ENCODE data around the gene FGF10.

The FGF10 gene

DNA sequence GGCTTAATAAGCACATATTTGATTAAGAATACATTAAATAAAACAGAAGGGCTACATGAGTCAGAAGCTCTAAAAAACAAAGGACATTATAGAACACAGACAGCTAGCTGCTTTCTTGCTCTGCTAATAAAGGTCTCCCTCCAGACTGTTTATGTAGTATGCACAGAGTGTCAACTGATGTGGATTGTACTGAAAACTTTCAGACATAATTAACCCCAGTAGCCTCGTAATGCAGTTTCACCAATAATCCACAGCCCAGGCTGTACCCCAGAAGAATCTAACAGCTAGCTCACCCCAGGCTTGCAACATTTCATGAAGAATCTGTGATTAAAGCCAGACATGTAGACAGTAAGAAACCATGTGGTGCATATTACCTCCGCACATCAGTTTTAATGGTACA, 30.8 kb downstream of the FGF10 start:
- H3K36me3 ChIP-seq (ENCODE audit: control insufficient read depth, insufficient read depth, low read length), result no peaks in the 10 kb centered on the region
- H3K4me1 ChIP-seq (ENCODE audit: control insufficient read depth, insufficient read depth, low read length), result no peaks in the 10 kb centered on the region
- no peak overlapping the region for H3K4me3 ChIP-seq (ENCODE audit: low read depth, low read length)
- H3K27ac ChIP-seq (ENCODE audit: low read depth, low read length), result no peak overlapping the region
- no peaks in the 10 kb centered on the region for H3K27me3 ChIP-seq (ENCODE audit: control insufficient read depth, insufficient read depth, low read length)
- no peak overlapping the region for H3K9ac ChIP-seq (ENCODE audit: low read depth, low read length)
- no peaks in the 10 kb centered on the region for H3K9me3 ChIP-seq (ENCODE audit: control insufficient read depth, insufficient read depth, low read length)

GRCh38 chr5:44356231-44356630, 33.0 kb downstream of the FGF10 start:
- Histone ChIP-seq H3K4me3 (ENCODE audit: low read depth, low read length) (no peak overlapping the region), H3K9me3 (ENCODE audit: control insufficient read depth, insufficient read depth, low read length) (no peaks in the 10 kb centered on the region), H3K9ac (ENCODE audit: low read depth, low read length) (no peak overlapping the region), H3K4me1 (ENCODE audit: control insufficient read depth, insufficient read depth, low read length) (no peaks in the 10 kb centered on the region), H3K27ac (ENCODE audit: low read depth, low read length) (no peak overlapping the region), H3K27me3 (ENCODE audit: control insufficient read depth, insufficient read depth, low read length) (no peaks in the 10 kb centered on the region), H3K36me3 (ENCODE audit: control insufficient read depth, insufficient read depth, low read length) (no peaks in the 10 kb centered on the region)

DNA sequence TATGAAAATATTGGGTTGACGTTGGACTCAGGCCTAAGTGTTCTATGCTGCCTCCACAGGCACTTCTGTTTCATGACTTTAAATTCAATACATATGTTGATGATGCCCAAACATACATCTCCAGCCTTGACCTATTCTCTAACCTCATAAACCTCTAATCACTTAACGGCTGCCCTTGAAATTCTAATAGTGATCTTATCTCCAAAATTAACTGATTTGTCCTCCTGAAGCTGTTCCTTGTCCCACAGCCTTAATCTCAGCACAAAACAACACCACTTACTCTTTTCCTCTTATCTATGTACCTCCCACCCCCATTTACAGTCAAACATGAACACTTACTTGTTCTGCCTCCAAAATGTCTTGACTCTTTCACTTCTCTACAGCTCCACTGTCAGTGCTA, 43.3 kb downstream of the FGF10 start:
- no peaks in the 10 kb centered on the region for H3K36me3 ChIP-seq (ENCODE audit: control insufficient read depth, insufficient read depth, low read length)
- H3K9ac ChIP-seq (ENCODE audit: low read depth, low read length), result no peak overlapping the region
- no peak overlapping the region for H3K4me3 ChIP-seq (ENCODE audit: low read depth, low read length)
- no peaks in the 10 kb centered on the region for H3K9me3 ChIP-seq (ENCODE audit: control insufficient read depth, insufficient read depth, low read length)
- H3K4me1 ChIP-seq (ENCODE audit: control insufficient read depth, insufficient read depth, low read length), result no peaks in the 10 kb centered on the region; the same call in 1 of the 2 replicates
- no peak overlapping the region for H3K27ac ChIP-seq (ENCODE audit: low read depth, low read length)
- no peaks in the 10 kb centered on the region for H3K27me3 ChIP-seq (ENCODE audit: control insufficient read depth, insufficient read depth, low read length)

GRCh38 chr5:44336708-44337107, 52.5 kb downstream of the FGF10 start:
- Histone ChIP-seq H3K27me3 (ENCODE audit: control insufficient read depth, insufficient read depth, low read length) (no peaks in the 10 kb centered on the region), H3K27ac (ENCODE audit: low read depth, low read length) (no peak overlapping the region)

GRCh38 chr5:44334622-44335021, 54.6 kb downstream of the FGF10 start:
- Histone ChIP-seq H3K27me3 (ENCODE audit: control insufficient read depth, insufficient read depth, low read length) (no peaks in the 10 kb centered on the region), H3K4me1 (ENCODE audit: control insufficient read depth, insufficient read depth, low read length) (peaks cover 5% of the 10 kb centered on the region; the same call in 1 of the 2 replicates), H3K36me3 (ENCODE audit: control insufficient read depth, insufficient read depth, low read length) (no peaks in the 10 kb centered on the region), H3K9me3 (ENCODE audit: control insufficient read depth, insufficient read depth, low read length) (no peaks in the 10 kb centered on the region), H3K9ac (ENCODE audit: low read depth, low read length) (no peak overlapping the region), H3K27ac (ENCODE audit: low read depth, low read length) (no peak overlapping the region), H3K4me3 (ENCODE audit: low read depth, low read length) (no peak overlapping the region)

More at GRCh38 chr5:44336708-44337107, 52.5 kb downstream of the FGF10 start:
- Histone ChIP-seq H3K36me3 (ENCODE audit: control insufficient read depth, insufficient read depth, low read length) (no peaks in the 10 kb centered on the region), H3K4me3 (ENCODE audit: low read depth, low read length) (no peak overlapping the region), H3K4me1 (ENCODE audit: control insufficient read depth, insufficient read depth, low read length) (peaks cover 5% of the 10 kb centered on the region; the same call in 1 of the 2 replicates), H3K9ac (ENCODE audit: low read depth, low read length) (no peak overlapping the region), H3K9me3 (ENCODE audit: control insufficient read depth, insufficient read depth, low read length) (no peaks in the 10 kb centered on the region)

DNA sequence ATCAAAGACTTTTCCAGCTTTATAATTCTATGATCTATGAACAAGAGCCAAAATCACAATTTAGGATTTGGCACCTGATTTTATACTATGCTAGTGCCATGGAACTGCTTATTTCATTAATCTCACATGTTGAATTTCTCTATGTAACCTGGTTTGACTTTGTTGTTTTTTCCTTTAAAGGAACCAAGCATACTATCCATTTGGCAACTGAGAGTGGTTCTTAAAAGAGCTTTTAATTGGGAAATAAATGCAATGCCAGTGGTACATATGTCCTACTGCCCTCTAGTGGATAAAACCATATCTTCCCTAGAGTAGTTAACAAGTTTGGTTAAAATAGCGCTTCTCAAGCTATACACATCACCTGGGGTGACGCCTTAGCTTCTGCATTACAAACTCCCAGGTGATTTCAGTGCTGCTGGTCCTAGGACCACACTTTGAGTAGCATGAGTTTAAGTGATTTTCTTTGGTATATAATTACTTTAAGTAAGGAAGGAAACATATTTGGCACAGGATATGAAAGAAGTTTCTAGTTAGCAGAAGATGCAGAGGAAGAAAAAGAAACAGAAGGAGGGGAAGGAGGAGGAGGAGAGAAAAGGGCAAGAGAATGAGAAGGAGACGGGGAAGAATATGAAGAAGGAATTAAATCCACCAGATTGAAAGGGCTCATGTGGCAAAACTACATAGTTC, 56.8 kb downstream of the FGF10 start:
- Histone ChIP-seq H3K9me3 (ENCODE audit: control insufficient read depth, insufficient read depth, low read length) (no peaks in the 10 kb centered on the region), H3K9ac (ENCODE audit: low read depth, low read length) (no peak overlapping the region), H3K4me1 (ENCODE audit: control insufficient read depth, insufficient read depth, low read length) (peaks cover 5% of the 10 kb centered on the region; the same call in 1 of the 2 replicates)

GRCh38 chr5:44331471-44332050, 57.7 kb downstream of the FGF10 start:
- H3K27me3 ChIP-seq (ENCODE audit: control insufficient read depth, insufficient read depth, low read length), result no peaks in the 10 kb centered on the region
- peaks cover 5% of the 10 kb centered on the region; the same call in 1 of the 2 replicates for H3K4me1 ChIP-seq (ENCODE audit: control insufficient read depth, insufficient read depth, low read length)
- no peak overlapping the region for H3K9ac ChIP-seq (ENCODE audit: low read depth, low read length)
- H3K36me3 ChIP-seq (ENCODE audit: control insufficient read depth, insufficient read depth, low read length), result no peaks in the 10 kb centered on the region
- H3K4me3 ChIP-seq (ENCODE audit: low read depth, low read length), result no peak overlapping the region
- H3K9me3 ChIP-seq (ENCODE audit: control insufficient read depth, insufficient read depth, low read length), result no peaks in the 10 kb centered on the region
- H3K27ac ChIP-seq (ENCODE audit: low read depth, low read length), result no peak overlapping the region

More for the DNA sequence above, 56.8 kb downstream of the FGF10 start:
- no peak overlapping the region for H3K27ac ChIP-seq (ENCODE audit: low read depth, low read length)
- no peaks in the 10 kb centered on the region for H3K36me3 ChIP-seq (ENCODE audit: control insufficient read depth, insufficient read depth, low read length)
- no peaks in the 10 kb centered on the region for H3K27me3 ChIP-seq (ENCODE audit: control insufficient read depth, insufficient read depth, low read length)
- H3K4me3 ChIP-seq (ENCODE audit: low read depth, low read length), result no peak overlapping the region

- H3K4me3 ChIP-seq (ENCODE audit: low read depth, low read length), result no peak overlapping the region
- no peaks in the 10 kb centered on the region for H3K9me3 ChIP-seq (ENCODE audit: control insufficient read depth, insufficient read depth, low read length)
Measured at GRCh38 chr5:44329716-44330115, 59.5 kb downstream of the FGF10 start.

DNA sequence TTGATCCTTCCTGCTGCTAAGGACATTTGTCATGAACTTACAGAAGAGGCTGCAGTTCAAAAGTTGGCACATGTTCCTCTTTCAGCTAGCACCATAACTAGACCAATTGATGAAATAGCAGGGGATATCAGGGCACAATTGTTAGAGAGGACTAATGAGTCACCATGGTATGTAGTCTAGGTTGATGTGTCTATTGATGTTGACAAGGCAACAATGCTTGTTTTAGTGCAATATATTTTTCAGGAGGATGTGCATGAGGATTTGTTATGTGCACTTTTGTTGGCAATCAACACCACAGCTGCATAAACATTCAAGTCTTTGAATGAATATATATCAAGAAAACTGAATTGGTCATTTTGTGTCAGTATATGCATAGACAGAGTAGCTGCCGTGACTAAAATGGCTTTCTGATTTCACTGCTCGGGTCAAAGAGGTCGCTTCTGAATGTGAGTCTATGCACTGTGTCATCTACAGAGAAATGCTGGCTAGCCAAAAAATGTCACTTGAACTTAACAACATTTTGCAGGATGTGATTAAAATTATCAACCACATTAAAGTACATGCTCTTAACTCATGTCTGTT, 68.0 kb downstream of the FGF10 start:
- H3K36me3 ChIP-seq (ENCODE audit: control insufficient read depth, insufficient read depth, low read length), result no peaks in the 10 kb centered on the region
- H3K9me3 ChIP-seq (ENCODE audit: control insufficient read depth, insufficient read depth, low read length), result peaks cover 7% of the 10 kb centered on the region
- H3K4me3 ChIP-seq (ENCODE audit: low read depth, low read length), result no peak overlapping the region
- H3K4me1 ChIP-seq (ENCODE audit: control insufficient read depth, insufficient read depth, low read length), result no peaks in the 10 kb centered on the region
- no peaks in the 10 kb centered on the region for H3K27me3 ChIP-seq (ENCODE audit: control insufficient read depth, insufficient read depth, low read length)
- no peak overlapping the region for H3K9ac ChIP-seq (ENCODE audit: low read depth, low read length)
- H3K27ac ChIP-seq (ENCODE audit: low read depth, low read length), result no peak overlapping the region

More at GRCh38 chr5:44329716-44330115, 59.5 kb downstream of the FGF10 start:
- Histone ChIP-seq H3K4me1 (ENCODE audit: control insufficient read depth, insufficient read depth, low read length) (no peaks in the 10 kb centered on the region), H3K27ac (ENCODE audit: low read depth, low read length) (no peak overlapping the region), H3K27me3 (ENCODE audit: control insufficient read depth, insufficient read depth, low read length) (no peaks in the 10 kb centered on the region), H3K36me3 (ENCODE audit: control insufficient read depth, insufficient read depth, low read length) (no peaks in the 10 kb centered on the region), H3K9ac (ENCODE audit: low read depth, low read length) (no peak overlapping the region)

DNA sequence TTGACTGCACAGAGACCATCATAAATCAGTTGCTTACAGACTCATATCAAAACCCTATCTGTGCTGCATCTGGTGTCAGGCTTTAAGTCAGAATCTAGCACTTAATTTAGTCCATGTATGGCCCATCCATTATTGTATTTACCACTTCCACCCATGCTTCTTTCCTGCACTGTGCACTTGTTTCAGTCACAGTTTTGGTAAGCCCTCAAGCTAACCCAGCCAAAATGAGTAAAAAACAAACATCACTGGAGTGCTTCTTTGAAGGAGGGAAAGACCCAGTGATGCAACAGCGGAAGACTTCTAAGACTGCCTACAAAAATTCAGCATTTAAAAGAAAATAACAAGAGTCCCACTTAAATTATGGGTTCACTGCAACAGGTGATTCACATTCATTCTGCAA, 69.0 kb downstream of the FGF10 start:
- no peak overlapping the region for H3K4me3 ChIP-seq (ENCODE audit: low read depth, low read length)
- H3K36me3 ChIP-seq (ENCODE audit: control insufficient read depth, insufficient read depth, low read length), result no peaks in the 10 kb centered on the region

DNA sequence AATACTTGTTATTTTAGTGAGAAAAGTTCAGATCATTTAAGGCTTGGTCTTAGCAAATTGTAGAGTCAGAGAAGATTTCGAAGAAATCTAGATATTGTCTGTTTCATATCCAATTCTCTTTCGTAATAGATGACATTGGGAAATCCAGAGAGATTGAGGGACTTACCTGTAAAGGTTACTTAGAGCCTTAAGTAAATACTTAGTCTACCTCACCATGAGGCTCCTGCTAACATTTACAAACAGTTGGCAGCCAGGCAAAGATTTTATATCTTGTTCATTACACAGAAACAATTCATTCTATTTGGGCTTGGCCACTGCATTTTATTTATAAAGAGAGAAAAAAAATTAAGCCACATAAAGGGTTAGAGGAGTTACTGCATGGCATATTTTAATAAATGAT, 70.3 kb downstream of the FGF10 start:
- H3K36me3 ChIP-seq (ENCODE audit: control insufficient read depth, insufficient read depth, low read length), result no peaks in the 10 kb centered on the region
- no peak overlapping the region for H3K27ac ChIP-seq (ENCODE audit: low read depth, low read length)
- peaks cover 4% of the 10 kb centered on the region; the same call in 1 of the 2 replicates for H3K4me1 ChIP-seq (ENCODE audit: control insufficient read depth, insufficient read depth, low read length)
- H3K27me3 ChIP-seq (ENCODE audit: control insufficient read depth, insufficient read depth, low read length), result no peaks in the 10 kb centered on the region
- no peak overlapping the region for H3K9ac ChIP-seq (ENCODE audit: low read depth, low read length)
- no peak overlapping the region for H3K4me3 ChIP-seq (ENCODE audit: low read depth, low read length)
- peaks cover 7% of the 10 kb centered on the region for H3K9me3 ChIP-seq (ENCODE audit: control insufficient read depth, insufficient read depth, low read length)

More for the DNA sequence above, 69.0 kb downstream of the FGF10 start:
- Histone ChIP-seq H3K9ac (ENCODE audit: low read depth, low read length) (no peak overlapping the region), H3K27ac (ENCODE audit: low read depth, low read length) (no peak overlapping the region), H3K9me3 (ENCODE audit: control insufficient read depth, insufficient read depth, low read length) (peaks cover 7% of the 10 kb centered on the region), H3K27me3 (ENCODE audit: control insufficient read depth, insufficient read depth, low read length) (no peaks in the 10 kb centered on the region), H3K4me1 (ENCODE audit: control insufficient read depth, insufficient read depth, low read length) (peaks cover 2% of the 10 kb centered on the region; the same call in 1 of the 2 replicates)
